ENCODE measurements around the gene B4GALNT3.

Gene B4GALNT3

GRCh38 chr12:565589-566105 is 105.9 kb downstream of the B4GALNT3 start:
- DNase-seq (ENCODE audit: low read depth) = no peak
- no peak overlapping the region for H3K4me3 ChIP-seq (ENCODE audit: low read depth, low read length)
- TF ChIP-seq MAX (IDR thresholded peaks at IDR 0.05; ENCODE audit: low read depth, low read length) = no peak
- no peak for TF ChIP-seq CTCF (IDR thresholded peaks at IDR 0.05; ENCODE audit: low read depth, low read length)
- TF ChIP-seq MYC (IDR thresholded peaks at IDR 0.05; ENCODE audit: low read depth, low read length) = no peak
- TF ChIP-seq POLR2A (IDR thresholded peaks at IDR 0.05; ENCODE audit: extremely low read depth, insufficient read length) = no peak

- DNase-seq (ENCODE audit: low read depth) = no peak
- no peak overlapping the region for H3K4me3 ChIP-seq (ENCODE audit: low read depth, low read length)
- TF ChIP-seq POLR2A (IDR thresholded peaks at IDR 0.05; ENCODE audit: extremely low read depth, insufficient read length) (no peak), CTCF (IDR thresholded peaks at IDR 0.05; ENCODE audit: low read depth, low read length) (no peak), MYC (IDR thresholded peaks at IDR 0.05; ENCODE audit: low read depth, low read length) (no peak), MAX (IDR thresholded peaks at IDR 0.05; ENCODE audit: low read depth, low read length) (no peak)
These were observed 108.7 kb downstream of the B4GALNT3 start for GRCh38 chr12:568486-568885.

GRCh38 chr12:569091-569676 is 109.4 kb downstream of the B4GALNT3 start:
- TF ChIP-seq MAX (IDR thresholded peaks at IDR 0.05; ENCODE audit: low read depth, low read length) (no peak), CTCF (IDR thresholded peaks at IDR 0.05; ENCODE audit: low read depth, low read length) (no peak), MYC (IDR thresholded peaks at IDR 0.05; ENCODE audit: low read depth, low read length) (no peak), POLR2A (IDR thresholded peaks at IDR 0.05; ENCODE audit: extremely low read depth, insufficient read length) (no peak)
- no peak overlapping the region for H3K4me3 ChIP-seq (ENCODE audit: low read depth, low read length)
- no peak for DNase-seq (ENCODE audit: low read depth)

- TF ChIP-seq MYC (IDR thresholded peaks at IDR 0.05; ENCODE audit: low read depth, low read length) (no peak), CTCF (IDR thresholded peaks at IDR 0.05; ENCODE audit: low read depth, low read length) (peak; percentile 44)
- H3K4me3 ChIP-seq (ENCODE audit: low read depth, low read length) = no peak overlapping the region
- peak; percentile 77 for DNase-seq (ENCODE audit: low read depth)
These were observed 110.2 kb downstream of the B4GALNT3 start for GRCh38 chr12:569803-570434.

GRCh38 chr12:570435-570920 is 110.7 kb downstream of the B4GALNT3 start:
- DNase-seq (ENCODE audit: low read depth) = no peak
- TF ChIP-seq POLR2A (IDR thresholded peaks at IDR 0.05; ENCODE audit: extremely low read depth, insufficient read length) = no peak
- no peak for TF ChIP-seq CTCF (IDR thresholded peaks at IDR 0.05; ENCODE audit: low read depth, low read length)
- TF ChIP-seq MYC (IDR thresholded peaks at IDR 0.05; ENCODE audit: low read depth, low read length) = no peak
- no peak for TF ChIP-seq MAX (IDR thresholded peaks at IDR 0.05; ENCODE audit: low read depth, low read length)
- H3K4me3 ChIP-seq (ENCODE audit: low read depth, low read length) = no peak overlapping the region

All from NB4 (cell line).